BJ (cell line): Measurements from ENCODE around the gene PDE4D. TPM values are rescaled to one million over a fixed set of nuclear protein-coding genes. Genes with fewer than 3 reads are reported as not detected.

Source experiments
- CTCF ChIA-PET: fragments of 350-600 bp; formaldehyde crosslinking; extraction: SDS; loops from one replicate; lab custom pipeline; 2021; ENCODE audit warnings: antibody characterized with exemption, inconsistent platforms; lab: Yijun Ruan, JAX
- POLR2A ChIA-PET: fragments of 300-600 bp; sonication (Branson Sonifier 250); formaldehyde crosslinking; extraction: SDS; loops from one replicate; lab custom pipeline; 2021; ENCODE audit warnings: antibody characterized with exemption; lab: Charles Lee
- DNase-seq: peaks from one replicate; pipeline ENCODE4 v3.0.0-alpha.2; 2011; ENCODE audit warnings: low read depth
- H3K27me3 ChIP-seq: 2 replicates; pipeline ENCODE4 v1.6.0; 2011; ENCODE audit warnings: low read length; ENCODE audit not compliant: control insufficient read depth, insufficient read depth
- H3K36me3 ChIP-seq: 2 replicates; pipeline ENCODE4 v1.5.1; 2011; ENCODE audit warnings: low read length; ENCODE audit not compliant: control insufficient read depth, insufficient read depth
- H3K4me3 ChIP-seq: 2 replicates; pipeline ENCODE4 v1.5.1; 2011; ENCODE audit warnings: low read depth, mild to moderate bottlenecking, control low read depth, low read length
- polyA plus RNA-seq: library from polyadenylated mRNA; depleted of rRNA; stranded (reverse); fragments of >200 nt; gene quantifications from 2 replicates; pipeline ENCODE4 v1.2.3, GENCODE V29; 2011
- TF ChIP-seq, protein P1 (sequence below): IDR thresholded peaks from 2 replicates; pipeline ENCODE4 v1.5.1; 2011; ENCODE audit warnings: low read depth, mild to moderate bottlenecking, control low read depth, inconsistent platforms, low read length, moderate library complexity; ENCODE audit not compliant: insufficient read depth

PDE4D gene
- polyA plus RNA-seq, 1 experiment, result 2.8 TPM

DNA sequence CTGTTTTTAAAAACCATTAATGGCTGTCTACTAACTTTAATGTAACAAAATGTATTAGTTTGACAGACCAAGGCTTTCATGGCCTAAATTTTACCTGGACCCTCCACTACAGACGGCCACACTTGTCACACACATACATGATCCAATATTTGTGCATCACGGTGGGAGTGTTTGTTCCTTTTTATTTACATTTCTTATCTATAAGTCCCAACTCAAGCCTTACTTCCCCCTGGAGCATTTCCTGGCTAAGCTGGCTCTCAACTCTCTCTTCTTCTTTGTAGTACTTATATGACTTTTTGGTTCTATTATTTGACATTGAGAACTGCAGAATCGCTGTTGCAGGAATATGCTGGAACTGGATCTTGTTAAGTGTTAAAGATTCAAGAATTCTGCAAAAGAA is 776.2 kb downstream of the PDE4D start:
- ChIA-PET CTCF (interaction anchor here (1.4 kb wide), 1 partner anchor 8 kb away, joined by 3 read pairs; no protein-coding TSS in a partner anchor), POLR2A (no interaction called here)

DNA sequence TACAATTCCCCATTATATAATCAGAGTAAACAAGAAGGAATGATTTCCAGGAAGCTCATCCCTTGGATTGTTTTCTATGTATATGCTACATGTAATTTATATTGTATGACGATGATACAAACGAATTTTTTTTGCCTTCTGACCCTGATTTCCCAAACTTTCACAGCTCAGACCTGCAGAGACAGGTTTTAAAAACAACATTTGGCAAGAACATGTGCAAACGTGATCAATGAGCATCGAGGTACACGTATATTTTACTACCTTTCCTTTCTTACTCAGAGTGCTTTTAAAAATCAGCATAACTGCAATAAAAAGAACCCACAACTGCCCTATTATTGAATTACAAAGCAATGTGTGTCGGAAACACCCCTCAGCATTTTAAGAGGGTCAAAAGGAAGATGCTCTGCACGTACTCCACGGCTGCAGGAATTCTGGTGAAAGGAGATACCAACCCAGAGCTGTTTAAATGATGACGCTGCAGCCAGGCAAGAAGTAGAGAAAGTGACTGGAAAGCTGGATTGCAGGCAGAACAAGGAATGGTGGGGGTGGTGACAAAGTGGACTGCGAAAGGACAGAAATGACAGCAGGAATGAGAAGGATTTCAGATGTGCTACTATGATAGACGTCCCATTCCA is 777.2 kb downstream of the PDE4D start:
- no peaks in the 10 kb centered on the region for H3K27me3 ChIP-seq
- no peak overlapping the region for H3K4me3 ChIP-seq
- no peaks in the 10 kb centered on the region for H3K36me3 ChIP-seq
- POLR2A ChIA-PET, result no interaction called here
- DNase-seq, result peak; percentile 55
- CTCF ChIA-PET, result interaction anchor here (0.8 kb wide), 1 partner anchor 12 kb away, joined by 5 read pairs; no protein-coding TSS in a partner anchor
- TF ChIP-seq, protein P1, sequence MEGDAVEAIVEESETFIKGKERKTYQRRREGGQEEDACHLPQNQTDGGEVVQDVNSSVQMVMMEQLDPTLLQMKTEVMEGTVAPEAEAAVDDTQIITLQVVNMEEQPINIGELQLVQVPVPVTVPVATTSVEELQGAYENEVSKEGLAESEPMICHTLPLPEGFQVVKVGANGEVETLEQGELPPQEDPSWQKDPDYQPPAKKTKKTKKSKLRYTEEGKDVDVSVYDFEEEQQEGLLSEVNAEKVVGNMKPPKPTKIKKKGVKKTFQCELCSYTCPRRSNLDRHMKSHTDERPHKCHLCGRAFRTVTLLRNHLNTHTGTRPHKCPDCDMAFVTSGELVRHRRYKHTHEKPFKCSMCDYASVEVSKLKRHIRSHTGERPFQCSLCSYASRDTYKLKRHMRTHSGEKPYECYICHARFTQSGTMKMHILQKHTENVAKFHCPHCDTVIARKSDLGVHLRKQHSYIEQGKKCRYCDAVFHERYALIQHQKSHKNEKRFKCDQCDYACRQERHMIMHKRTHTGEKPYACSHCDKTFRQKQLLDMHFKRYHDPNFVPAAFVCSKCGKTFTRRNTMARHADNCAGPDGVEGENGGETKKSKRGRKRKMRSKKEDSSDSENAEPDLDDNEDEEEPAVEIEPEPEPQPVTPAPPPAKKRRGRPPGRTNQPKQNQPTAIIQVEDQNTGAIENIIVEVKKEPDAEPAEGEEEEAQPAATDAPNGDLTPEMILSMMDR, result no peak

More for the DNA sequence above, 776.2 kb downstream of the PDE4D start:
- no peaks in the 10 kb centered on the region for H3K27me3 ChIP-seq
- no peak for DNase-seq
- TF ChIP-seq, protein P1, result no peak
- no peaks in the 10 kb centered on the region for H3K36me3 ChIP-seq
- H3K4me3 ChIP-seq, result no peak overlapping the region

DNA sequence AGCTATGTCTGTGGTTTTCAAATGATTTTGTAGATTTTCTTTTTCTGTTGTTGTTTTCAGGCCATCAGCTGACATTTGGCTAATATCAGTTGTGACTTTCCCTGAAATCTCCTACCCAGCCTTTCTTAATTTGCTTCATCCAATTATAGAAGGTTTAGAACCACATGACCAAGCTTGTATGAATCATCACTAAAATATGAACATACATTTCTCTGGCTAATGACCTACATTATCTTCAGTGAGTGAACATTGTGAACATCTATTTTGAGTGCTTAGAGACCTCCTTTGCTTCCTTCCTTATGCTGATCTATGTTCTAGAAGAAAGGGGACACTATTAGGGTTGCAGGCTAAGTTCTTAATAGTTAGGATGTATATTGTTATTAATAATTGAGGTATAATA is 778.2 kb downstream of the PDE4D start:
- Histone ChIP-seq H3K36me3 (no peaks in the 10 kb centered on the region), H3K27me3 (no peaks in the 10 kb centered on the region), H3K4me3 (no peak overlapping the region)
- CTCF ChIA-PET, result interaction anchor here (1.3 kb wide), 1 partner anchor 9 kb away, joined by 3 read pairs; no protein-coding TSS in a partner anchor
- no peak for DNase-seq
- POLR2A ChIA-PET, result no interaction called here
- TF ChIP-seq, protein P1, result no peak

DNA sequence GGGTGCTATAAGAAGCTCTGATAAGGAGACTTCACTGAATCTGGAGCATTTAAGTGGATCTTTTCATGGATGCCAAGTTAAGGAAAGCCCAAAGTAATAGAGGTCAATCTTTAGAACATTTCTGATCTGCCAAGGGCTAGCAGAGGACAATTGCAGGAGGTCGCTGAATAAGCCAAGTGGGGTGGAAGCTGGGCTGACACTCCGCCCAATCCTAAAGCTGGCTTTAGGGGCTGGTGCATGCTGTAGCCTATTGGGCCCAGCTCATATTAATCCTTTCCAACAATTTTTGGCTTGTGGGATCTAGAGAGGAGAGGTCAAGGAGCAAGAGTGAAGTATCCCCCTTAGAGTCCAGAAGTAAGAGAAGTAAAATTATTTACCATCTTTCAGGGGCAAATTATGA is 784.1 kb downstream of the PDE4D start:
- H3K27me3 ChIP-seq, result no peaks in the 10 kb centered on the region
- ChIA-PET POLR2A (no interaction called here), CTCF (interaction anchor here (1.3 to 1.9 kb wide), 3 partner anchors 9 to 65 kb away, joined by 3 to 5 read pairs (median 4); no protein-coding TSS in a partner anchor)
- DNase-seq, result no peak
- H3K4me3 ChIP-seq, result no peak overlapping the region
- H3K36me3 ChIP-seq, result no peaks in the 10 kb centered on the region
- TF ChIP-seq, protein P1, result no peak

DNA sequence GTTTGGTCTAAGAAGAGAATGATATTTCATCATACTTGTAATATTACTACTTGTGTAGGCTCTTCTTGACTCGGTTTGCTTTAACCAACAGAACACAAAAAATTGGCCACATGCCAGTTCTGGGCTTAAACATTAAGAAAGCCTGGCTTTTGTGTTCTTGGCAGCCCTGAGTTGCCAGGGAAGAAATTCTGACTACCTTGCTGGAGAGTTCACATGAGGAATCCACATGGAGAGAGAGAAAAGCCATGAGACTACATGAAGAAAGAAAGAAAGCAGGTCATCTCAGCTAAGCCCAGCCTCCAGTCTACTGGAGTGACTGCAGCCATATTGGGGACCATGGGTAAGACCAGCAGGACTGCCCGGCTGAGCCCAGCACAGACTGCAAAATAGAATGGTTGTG is 785.8 kb downstream of the PDE4D start:
- DNase-seq, result no peak
- POLR2A ChIA-PET, result no interaction called here
- CTCF ChIA-PET, result no interaction called here
- Histone ChIP-seq H3K4me3 (no peak overlapping the region), H3K27me3 (no peaks in the 10 kb centered on the region), H3K36me3 (no peaks in the 10 kb centered on the region)
- TF ChIP-seq, protein P1, result no peak
